ENCODE measurements around the gene ASTN2.

Gene ASTN2

DNA sequence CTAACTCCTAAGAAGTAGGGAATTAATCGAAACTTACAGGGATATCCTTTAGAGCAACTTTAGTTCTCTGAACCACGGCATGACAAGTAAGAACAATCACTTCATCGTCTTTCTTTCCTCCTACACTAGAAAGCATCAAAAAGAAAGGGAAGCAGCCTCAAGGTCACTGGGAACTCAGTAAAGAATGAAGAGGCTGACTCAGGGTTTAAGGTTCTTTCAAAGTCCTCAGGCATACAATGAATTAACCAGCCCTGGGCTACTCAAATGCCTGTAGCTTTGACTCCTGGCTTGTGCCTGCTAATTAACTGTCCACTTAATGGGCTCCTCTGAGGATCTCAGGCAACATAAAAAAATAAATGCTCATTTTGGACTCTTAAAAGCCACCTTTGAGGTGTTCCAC is 625.8 kb downstream of the ASTN2 start:
- no peak for DNase-seq

DNA sequence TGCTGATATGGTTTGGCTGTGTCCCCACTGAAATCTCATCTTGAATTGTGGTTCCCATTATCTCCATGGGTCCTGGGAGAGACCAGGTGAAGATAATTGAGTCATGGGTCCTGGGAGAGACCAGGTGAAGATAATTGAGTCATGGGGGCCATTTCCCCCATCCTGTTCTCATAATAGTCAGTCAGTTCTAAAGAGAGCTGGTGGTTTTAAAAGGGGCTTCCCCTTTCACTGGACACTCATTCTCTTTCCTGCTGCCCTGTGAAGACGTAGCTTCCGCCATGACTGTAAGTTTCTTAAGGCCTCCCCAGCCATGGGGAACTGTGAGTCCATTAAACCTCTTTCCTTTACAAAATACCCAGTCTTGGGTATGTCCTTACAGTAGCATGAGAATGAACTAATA is 628.1 kb downstream of the ASTN2 start:
- no peak for DNase-seq

DNA sequence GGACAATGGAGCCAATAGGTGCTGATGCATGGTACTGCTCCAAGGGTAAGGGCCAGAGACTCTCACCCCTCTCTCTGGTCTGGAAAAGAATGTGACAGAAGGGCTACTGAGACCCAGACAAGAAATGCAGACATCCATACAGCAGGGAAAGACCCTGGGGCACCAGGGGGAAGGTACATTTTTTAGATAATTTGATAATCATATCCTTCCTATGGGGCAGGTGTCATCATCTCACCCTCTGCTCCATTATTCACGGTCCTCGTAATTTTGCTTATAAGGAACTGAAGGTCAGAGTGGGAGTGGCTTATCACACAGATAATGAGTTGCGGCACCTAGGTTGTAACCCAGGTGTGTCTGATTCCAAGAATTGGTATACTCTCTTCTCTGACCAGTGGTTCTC is 637.7 kb downstream of the ASTN2 start:
- DNase-seq = no peak

DNA sequence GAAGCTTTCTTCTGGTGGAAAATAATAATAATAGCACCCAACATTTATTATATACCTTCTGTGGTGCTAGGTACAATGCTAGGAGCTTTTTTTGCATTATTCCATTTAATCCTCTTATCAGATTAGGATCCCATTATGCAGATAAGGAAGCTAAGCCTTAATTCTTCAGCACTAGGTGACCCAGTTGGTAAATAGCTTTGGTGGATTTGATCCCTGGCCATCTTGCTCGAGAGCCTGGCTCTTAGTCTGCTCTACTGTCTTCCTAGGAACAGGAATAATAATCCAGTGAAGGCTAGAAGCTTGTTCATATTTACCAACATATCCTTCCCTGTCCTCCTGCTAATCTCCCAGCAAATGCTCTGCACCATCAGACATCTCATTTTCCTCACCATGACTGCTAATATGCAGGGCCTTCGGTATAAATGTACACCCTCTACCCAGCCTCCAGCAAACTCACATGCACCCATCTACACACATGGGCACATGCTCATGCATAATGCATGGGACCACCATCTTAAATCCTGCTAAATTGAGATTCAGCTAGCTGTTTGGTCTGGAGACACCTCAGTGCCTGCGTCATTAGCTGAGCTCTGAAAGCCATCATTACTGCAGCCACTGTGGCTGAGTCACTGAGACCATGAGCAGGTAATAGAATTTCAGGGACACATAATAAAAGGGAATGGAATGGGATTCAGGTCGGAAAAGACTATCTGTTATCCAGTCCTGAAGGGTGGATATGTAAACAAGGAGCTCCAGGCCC is 640.3 kb downstream of the ASTN2 start:
- DNase-seq = no peak

DNA sequence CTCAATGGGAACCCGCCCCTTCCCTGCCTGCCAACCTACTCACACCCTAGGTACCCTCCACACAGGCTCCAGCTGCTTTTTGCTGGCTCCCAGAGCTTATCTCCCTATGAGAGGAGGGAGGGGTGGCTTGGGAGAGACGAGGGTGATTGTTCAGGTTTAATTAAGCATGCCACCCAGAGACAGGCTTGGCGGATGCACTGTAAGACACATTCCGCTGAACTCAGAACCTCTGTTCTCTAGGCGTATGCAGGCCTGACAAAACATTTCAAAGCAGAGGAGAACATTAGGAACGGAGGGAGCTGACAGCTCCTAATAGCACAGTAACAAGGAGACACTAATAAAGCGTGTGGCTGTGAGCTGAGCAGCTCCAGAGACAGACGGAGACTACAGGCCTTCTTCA is 647.6 kb downstream of the ASTN2 start:
- DNase-seq = no peak

DNA sequence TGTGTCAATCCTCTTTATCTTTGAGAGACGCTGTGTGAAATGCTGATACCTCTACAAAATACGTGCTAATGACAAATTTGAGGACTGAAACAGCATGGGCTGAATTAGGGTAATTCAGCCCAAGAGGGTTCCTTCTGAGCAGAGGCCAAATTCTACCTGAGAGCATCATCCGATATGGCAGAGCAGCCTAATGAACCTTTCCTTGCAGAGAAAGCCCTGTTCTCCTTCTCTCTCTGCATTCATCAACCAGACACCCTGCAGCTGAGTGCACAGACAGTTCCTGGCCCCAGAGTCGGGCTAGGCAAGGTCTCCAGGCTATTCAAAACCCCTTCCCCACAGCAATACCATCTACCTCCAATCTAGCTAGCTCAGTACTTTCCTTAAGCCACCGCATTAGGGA is 649.8 kb downstream of the ASTN2 start:
- DNase-seq = no peak

DNA sequence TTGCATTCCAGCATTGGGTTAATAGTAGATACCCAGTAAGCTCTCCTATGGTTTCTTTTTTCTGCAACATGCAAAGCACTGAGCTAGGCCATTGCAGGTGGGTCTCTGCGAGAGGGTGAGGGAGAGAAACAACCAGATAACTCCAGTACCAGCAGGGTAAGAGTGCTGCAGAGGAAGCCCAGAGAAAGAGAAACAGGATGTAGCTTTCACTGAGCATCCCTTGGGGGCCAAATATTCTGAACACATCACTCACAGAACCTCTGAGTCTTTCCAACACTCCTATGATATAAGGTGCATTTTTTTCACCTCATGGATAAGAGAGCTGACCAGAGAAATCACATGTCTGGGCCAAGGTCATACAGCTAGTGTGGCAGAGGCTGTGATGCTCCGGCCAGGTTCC is 651.1 kb downstream of the ASTN2 start:
- DNase-seq = no peak

DNA sequence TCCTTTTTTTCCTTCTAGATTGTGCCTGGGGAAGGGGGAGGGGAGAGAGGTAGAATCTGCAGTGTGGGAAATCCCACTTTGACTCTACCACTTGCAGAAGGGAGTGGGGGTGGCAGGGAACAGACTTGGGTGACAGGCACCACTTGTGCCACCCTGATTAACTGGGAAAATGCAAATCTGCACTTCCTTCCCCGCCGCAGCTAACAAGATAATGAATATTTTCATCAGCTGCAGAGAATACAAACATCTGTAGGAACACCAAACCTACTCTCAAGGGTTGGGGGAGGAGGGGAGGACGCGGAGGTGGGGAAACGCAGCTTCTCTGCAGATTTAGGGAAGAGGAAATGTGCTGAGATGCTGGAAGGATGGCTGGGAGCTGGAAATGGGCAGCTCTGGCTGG is 654.2 kb downstream of the ASTN2 start:
- no peak for DNase-seq

DNA sequence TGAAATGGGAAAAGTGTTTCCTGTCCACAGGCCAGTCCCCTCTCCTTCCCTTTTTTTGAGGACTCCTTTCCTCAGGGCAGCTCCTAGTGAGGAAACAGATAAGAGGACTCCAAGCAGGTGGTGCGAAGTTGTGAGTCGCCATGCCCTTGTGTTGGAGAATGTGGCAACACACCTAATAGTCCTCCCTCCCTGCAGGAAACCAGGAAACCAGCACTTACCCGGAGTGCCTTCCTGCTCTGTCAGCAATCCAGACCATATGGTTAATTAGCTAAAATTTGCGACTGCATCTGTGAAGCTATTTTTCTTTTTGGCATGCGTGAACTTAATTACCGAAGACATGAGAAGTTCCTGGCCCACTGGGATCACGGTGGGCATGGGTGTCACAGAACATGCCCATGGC is 657.8 kb downstream of the ASTN2 start:
- DNase-seq = no peak

DNA sequence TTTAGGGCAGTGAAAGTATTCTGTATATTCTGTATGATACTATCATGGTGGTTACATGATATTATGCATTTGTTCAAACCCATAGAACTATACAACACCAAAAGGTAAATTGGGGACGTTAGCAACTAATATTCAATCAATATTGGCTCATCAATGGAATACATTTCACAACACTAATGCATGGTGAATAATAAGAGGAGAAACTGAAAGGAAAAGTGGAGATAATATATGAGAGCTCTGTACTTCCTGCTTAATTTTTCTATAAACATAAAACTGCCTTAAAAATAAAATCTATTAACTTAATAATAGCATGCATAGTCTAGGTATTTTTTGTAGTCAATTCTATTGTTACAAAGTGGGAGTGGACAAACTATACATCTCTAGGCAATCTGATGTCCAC is 661.5 kb downstream of the ASTN2 start:
- DNase-seq = no peak

DNA sequence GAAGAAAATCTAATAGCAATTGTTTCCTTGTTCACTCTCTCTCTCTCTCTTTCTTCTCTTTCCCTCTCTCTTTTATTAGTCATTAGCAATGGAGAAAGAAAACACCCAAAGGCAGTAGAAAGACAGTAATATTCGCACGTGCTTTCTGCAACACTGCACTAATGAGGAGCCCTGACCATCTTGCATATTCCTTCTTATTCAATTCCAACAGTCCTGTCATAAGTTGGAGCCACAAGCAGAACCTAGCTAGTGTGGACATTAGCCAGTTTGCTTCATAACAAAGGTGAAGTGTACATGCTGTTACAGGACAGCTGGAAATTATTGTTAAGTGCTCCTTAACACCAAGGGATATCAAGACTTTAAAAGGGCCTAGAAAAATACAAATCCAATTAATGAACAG is 664.3 kb downstream of the ASTN2 start:
- no peak for DNase-seq

DNA sequence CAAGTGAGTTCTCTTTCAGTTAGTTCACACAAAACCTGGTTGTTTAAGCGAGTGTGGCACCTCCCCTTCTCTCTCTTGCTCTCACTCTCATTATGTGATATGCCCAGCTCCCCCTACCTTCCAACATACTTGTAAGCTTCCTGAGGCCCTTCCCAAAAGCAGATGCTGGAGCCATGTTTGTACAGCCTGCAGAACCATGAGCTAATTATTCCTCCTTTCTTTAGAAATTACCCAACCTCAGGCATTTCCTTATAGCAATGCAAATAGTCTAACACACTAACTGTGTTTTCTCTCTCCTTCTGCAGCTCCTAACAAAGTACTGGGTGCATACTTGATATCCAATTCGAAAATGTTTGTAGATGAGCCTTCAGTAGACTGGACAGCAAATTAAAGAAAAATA is 665.1 kb downstream of the ASTN2 start:
- no peak for DNase-seq

DNA sequence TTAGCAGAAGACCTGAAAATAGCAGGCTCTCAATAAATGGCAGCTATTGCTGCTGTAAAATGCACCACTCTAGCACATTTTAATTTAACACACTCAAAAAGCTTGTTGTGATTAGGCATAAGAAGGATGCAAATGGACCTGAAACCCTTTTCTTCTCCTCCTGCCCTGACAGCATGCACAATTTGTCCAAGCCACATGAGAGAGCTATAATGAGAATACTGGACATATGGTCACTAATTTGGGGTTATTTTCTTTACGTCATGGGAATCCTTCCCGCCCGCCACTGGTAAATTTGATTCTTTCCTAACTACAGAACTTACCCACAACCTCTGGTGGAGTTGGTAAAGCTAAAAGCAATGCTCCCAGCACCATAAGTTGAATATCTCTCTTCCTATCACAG is 665.7 kb downstream of the ASTN2 start:
- DNase-seq = no peak

DNA sequence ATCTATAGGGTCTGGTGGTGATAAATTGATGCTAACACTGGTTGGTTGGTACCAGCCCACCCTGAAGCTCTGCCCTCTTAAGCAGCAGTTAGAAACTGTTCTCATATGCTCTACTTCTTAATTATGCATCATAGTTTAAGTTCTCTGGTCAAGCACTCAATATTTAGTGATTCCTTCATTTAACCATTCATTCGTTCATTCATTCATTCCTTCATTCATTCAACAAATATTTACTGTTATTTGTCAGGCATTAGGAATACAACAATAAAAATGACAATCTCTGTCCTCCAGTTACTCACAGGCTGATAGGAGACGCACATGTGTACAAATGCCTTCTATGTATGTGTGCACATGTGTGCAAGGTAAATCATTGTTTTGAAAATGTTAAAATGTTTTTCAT is 673.1 kb downstream of the ASTN2 start:
- DNase-seq = no peak

DNA sequence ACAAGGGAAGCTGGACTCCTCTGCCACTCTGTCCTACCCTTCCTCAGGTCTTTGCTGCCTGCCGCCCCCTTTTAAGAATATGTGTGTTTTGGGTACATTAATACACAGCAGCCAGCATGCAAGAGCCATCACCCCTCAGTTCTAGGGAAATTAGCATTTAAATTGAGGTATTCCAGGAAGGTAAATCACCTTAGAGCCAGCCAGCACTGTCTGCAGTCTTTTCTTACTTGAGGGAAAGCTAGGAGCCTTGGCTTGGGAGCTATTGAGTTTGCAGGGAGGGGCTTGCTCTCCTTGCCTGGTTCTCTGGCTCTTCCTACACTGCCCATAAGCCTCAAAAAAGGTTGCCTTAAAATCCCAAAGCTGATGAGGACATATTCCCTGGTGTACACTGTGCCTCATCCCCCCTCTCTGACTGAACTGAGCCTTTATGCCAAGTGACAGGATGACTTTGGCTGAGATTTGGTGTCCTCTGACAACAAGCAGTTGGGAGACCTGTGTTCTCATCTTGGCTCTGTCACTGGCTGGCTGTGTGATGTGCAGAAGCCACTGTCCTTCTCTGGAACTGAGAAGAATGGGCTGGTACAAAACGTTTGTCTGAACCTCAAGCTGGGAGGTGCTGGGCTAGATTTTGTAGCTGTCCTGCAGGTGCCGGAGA is 673.6 kb downstream of the ASTN2 start:
- DNase-seq = no peak

DNA sequence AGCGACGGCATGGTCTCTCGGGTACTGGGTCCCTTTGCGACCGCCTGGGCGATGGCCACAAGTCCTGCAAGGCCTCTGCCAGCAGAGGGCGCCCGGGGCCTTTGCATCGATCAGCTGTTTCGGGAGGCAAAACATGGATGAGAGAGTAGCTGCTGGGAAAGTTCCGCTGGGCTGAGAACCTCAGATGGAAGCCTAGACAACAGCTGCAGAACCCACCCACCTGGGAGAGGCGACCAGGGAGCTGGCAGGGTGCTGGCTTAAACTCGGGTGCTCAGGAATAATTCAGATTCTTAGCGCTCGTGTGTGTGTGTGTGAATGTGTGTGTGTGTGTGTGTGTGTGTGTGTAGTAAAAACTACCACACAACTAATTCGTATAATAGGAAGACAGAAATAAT is 677.7 kb downstream of the ASTN2 start:
- DNase-seq = no peak

DNA sequence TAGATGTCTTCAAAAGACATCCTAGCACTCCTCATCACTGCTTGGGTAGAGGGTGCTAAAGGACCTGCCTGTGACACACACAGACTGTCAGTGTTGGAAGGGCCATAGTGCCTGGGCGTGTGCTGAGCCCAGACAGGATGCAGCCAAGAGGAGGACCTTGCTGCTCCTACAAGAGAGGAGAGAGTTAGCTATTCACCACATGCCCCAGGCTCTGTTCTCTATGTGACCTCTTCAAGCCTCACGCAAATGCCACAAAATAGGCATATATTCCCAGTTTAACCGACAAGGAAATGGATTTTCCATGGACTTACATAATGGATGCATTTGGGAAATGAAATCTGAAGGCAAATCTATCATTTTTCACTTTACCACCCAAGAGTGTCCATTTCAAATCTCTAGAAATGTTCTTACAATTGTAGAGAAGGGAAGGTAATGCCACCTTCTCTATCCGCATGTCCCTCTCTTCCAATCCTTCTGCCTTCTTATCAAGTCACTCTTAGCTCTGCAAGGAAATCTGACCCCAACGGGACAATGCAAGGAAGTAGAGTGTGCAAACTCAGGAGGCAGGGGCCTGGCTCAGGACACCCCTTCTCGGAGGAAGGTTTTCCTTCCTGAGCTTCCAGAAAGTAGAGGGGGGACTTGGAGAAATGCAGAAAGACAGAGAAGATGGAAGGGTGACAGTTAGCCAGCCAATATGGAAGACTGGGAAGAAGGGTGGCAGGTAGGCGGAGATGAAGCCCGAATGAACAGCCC is 678.3 kb downstream of the ASTN2 start:
- no peak for DNase-seq

DNA sequence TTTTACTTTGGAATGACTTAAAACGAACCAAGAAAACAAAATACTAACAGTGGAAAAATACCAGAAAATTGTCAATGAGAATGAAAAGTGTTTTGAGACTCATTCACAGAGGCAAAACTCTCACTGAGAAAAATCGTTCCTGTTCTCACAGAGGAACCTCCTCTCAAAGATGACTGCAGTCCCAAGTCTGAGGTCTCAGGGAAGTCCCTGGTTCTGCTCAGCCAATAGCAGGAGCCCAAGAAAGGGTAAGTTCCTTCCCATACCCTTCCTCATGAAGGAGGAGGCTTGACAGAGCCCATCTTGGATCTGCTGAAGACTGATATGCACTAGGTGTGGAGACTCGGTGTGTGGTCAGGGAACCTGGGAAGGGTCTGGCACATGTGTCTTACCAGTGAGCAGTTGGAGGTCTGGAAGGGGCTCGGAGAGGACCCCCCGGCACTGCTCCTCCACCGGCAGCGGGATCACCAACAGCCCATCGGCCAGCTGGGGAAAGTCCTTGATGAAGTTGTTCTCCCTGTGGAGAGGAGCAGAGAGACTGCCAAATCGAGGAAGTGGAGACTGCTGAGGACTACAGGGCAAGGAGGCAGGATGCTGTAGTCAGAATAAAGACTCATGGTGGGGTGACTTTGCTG is 681.7 kb downstream of the ASTN2 start:
- DNase-seq = no peak

DNA sequence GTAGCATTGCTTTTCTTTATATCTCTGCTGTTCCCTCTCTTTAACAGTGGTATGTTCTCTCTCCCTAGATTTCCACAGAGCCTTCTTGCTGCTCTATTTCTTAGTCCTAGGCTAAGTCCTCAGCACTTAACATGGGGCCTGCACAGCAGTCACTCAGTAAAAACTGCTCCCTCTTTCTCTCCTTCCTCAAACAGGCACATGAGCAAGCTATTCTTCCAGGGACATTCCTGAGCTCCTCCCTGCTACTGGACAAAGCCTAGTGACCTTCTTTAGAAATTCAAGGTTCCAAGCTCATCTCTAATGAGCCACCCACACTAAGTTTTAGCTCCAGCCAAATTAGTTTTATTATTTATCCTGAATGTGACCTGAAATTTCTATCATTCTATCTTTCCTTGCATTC is 688.3 kb downstream of the ASTN2 start:
- DNase-seq = no peak

DNA sequence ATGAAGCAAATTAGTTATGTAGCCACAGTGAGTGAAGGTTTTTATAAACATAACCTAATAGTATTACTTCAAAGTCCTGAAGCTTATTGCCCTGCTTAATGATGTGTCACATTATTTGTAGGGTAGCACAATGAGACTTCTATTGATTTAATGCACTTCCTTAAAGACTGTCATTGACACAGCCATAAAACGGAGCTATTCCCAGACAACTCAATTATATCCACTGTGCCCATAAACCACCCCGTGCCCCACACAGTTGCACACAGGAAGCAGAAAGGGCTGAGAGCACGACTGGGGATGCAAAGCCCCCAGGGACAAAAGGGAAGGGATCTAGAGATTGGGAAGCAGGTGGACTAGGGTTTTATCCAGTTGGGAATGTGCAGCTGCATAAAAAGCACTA is 690.7 kb downstream of the ASTN2 start:
- no peak for DNase-seq

DNA sequence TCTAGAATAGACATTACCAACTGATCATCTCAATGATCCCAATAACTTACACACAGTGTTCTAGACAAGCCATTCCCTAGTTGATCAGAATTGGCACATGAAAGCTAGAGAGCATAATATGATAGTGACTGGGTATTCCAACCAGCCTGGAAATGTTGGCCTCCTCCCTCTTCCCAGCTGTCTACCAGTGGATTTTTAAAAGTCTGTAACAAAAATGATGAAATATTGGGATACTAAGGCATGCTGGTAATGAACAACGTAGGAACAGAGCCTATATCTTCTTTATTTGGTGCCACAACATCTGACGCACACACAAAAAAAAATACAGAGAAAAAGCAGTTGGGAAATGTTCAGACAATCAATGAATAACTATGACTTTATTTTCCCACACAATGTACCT is 692.9 kb downstream of the ASTN2 start:
- DNase-seq = no peak

DNA sequence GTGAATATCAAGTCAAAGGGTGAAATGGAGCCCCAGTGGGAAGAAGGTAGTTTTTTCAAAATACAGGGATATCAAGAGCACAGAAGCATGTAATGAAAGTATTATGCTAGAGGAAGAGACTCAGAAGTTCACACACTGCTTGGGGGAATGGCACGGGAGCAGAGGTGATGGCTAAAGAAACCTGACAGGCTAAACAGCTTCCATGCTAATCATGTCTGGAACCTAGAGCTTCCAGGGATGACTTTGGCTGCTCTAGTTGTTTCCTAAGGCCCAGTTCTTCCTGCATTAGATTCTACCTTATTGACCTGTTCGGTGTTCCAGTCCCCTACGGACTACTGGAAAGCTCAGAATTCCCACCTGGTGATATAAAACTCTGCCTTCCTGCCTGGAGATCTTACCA is 693.4 kb downstream of the ASTN2 start:
- DNase-seq = no peak

DNA sequence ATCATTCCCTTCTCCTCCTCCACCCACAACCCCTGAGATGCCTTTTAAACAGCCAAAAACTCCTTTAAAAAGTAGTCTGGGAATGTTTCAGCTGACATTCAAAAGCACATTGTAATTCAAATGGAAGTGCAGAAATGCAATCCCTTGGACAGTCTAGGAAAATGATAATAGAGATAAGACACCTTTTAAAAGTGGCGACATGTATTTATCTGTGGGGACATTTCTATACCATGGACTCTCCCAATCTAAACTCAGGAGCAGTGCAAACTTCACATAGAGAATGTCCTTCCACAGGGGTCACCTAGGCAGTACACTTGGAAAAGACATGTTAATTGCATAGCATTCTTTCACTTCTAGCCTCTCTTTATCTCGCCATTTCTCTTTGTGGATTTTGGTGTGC is 694.7 kb downstream of the ASTN2 start:
- no peak for DNase-seq

DNA sequence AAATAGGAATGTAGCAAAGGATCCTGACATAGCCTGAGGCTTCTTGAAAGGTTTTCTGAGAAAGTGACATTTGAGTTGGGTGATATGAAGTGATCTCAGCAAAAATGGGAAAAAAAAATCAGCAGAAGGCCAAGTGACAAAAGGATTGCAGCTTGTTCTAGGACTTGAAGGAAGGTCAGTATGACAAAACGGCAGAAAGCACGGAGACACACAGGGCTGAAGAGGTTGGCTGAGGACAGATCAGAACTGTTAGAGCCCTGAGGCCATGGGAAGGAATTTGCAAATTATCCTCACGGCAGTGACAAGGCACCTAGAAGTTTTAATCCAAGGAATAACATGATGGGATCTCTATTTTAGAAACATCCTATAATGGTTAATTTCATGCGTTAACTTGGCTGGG is 696.7 kb downstream of the ASTN2 start:
- DNase-seq = no peak

Data from effector CD8-positive, alpha-beta T cell (primary cell).